GM23338 (cell line): ENCODE data around the gene SUSD3. TPM values are rescaled to one million over a fixed set of nuclear protein-coding genes. Genes with fewer than 3 reads are reported as not detected.

ENCODE experiments used
- ATAC-seq: fragments of 200-7000 bp; cut with Tn5 transposase; 3 replicates; pipeline ENCODE4 v1.9.1; 2020
- DNase-seq: peaks from one replicate; pipeline ENCODE4 v3.0.0-alpha.2; 2015; ENCODE audit warnings: low spot score
- H2AFZ ChIP-seq: fragments of 200-600 bp; sonication (generic); 2 replicates; pipeline ENCODE4 v1.8.0; 2016; ENCODE audit warnings: antibody characterized with exemption, mild to moderate bottlenecking, moderate library complexity
- H3F3A ChIP-seq: fragments of 200-600 bp; sonication (generic); replicated peaks from 2 replicates; pipeline ENCODE4 v1.8.0; 2017; ENCODE audit warnings: antibody characterized with exemption, mixed run types, low read depth
- H3K27ac ChIP-seq: fragments of 200-600 bp; sonication (generic); 2 replicates; pipeline ENCODE4 v1.6.1; 2016; ENCODE audit warnings: low read depth
- H3K27me3 ChIP-seq: fragments of 200-600 bp; sonication (generic); 2 replicates; pipeline ENCODE4 v1.8.0; 2016; ENCODE audit warnings: mild to moderate bottlenecking, mixed run types, moderate library complexity; ENCODE audit not compliant: insufficient read depth
- H3K36me3 ChIP-seq: fragments of 200-600 bp; sonication (generic); 2 replicates; pipeline ENCODE4 v1.8.0; 2016; ENCODE audit warnings: mild to moderate bottlenecking; ENCODE audit not compliant: insufficient read depth
- H3K4me1 ChIP-seq: fragments of 200-600 bp; sonication (generic); 2 replicates; pipeline ENCODE4 v1.8.0; 2016; ENCODE audit warnings: mild to moderate bottlenecking, moderate library complexity; ENCODE audit not compliant: insufficient read depth
- H3K4me2 ChIP-seq: fragments of 200-600 bp; sonication (generic); 2 replicates; pipeline ENCODE4 v1.7.1; 2017; ENCODE audit warnings: mixed run types
- H3K4me3 ChIP-seq: fragments of 200-600 bp; sonication (generic); 2 replicates; pipeline ENCODE4 v1.6.1; 2016; ENCODE audit warnings: mixed run types
- H3K79me2 ChIP-seq: fragments of 200-600 bp; sonication (generic); replicated peaks from 2 replicates; pipeline ENCODE4 v1.8.0; 2017; ENCODE audit warnings: mild to moderate bottlenecking; ENCODE audit not compliant: insufficient read depth
- H3K9me2 ChIP-seq: fragments of 200-600 bp; sonication (generic); 2 replicates; pipeline ENCODE4 v1.8.0; 2017; ENCODE audit not compliant: insufficient read depth
- H4K20me1 ChIP-seq: fragments of 200-600 bp; sonication (generic); replicated peaks from 2 replicates; pipeline ENCODE4 v1.8.0; 2017; ENCODE audit warnings: mild to moderate bottlenecking; ENCODE audit not compliant: insufficient read depth
- H3K27ac Mint-ChIP-seq: 2 replicates; pipeline ENCODE4 v1.8.0; 2020; ENCODE audit warnings: inconsistent platforms, mild to moderate bottlenecking, moderate library complexity, mixed read lengths
- H3K27me3 Mint-ChIP-seq: 3 replicates; pipeline ENCODE4 v1.8.0; 2022; ENCODE audit warnings: low read depth, mild to moderate bottlenecking, moderate library complexity, mixed read lengths, inconsistent platforms; ENCODE audit not compliant: insufficient read depth, poor library complexity
- H3K36me3 Mint-ChIP-seq: 3 replicates; pipeline ENCODE4 v1.8.0; 2021; ENCODE audit warnings: low read depth, mild to moderate bottlenecking, inconsistent platforms, moderate library complexity, mixed read lengths
- H3K4me1 Mint-ChIP-seq: 3 replicates; pipeline ENCODE4 v1.8.0; 2020; ENCODE audit warnings: mild to moderate bottlenecking, inconsistent platforms, mixed read lengths
- H3K4me3 Mint-ChIP-seq: 3 replicates; pipeline ENCODE4 v1.8.0; 2021; ENCODE audit warnings: moderate library complexity, mild to moderate bottlenecking, inconsistent platforms, mixed read lengths
- H3K9me3 Mint-ChIP-seq: 3 replicates; pipeline ENCODE4 v1.8.0; 2020; ENCODE audit warnings: moderate library complexity, mild to moderate bottlenecking, inconsistent platforms, mixed read lengths
- EZH2 ChIP-seq: fragments of 200-600 bp; sonication (generic); IDR thresholded peaks from one replicate; pipeline ENCODE4 v1.8.0; 2017; ENCODE audit warnings: antibody characterized with exemption, mild to moderate bottlenecking, low read depth; ENCODE audit not compliant: unreplicated experiment
- JUNB ChIP-seq: IDR thresholded peaks from one replicate; pipeline ENCODE4 v1.6.1; 2016; ENCODE audit warnings: antibody characterized with exemption; ENCODE audit not compliant: unreplicated experiment
- STAT1 ChIP-seq: IDR thresholded peaks from one replicate; pipeline ENCODE4 v1.6.1; 2016; ENCODE audit warnings: antibody characterized with exemption; ENCODE audit not compliant: unreplicated experiment
- ZNF114 ChIP-seq: fragments of 250-450 bp; sonication (Bioruptor Pico); IDR thresholded peaks from 2 replicates; pipeline ENCODE4 v1.5.0; 2020; ENCODE audit warnings: mild to moderate bottlenecking, moderate library complexity
- ZNF331 ChIP-seq: fragments of 250-450 bp; sonication (Bioruptor Pico); IDR thresholded peaks from 2 replicates; pipeline ENCODE4 v1.5.0; 2020; ENCODE audit warnings: low read depth, mild to moderate bottlenecking, moderate library complexity
- polyA plus RNA-seq: library from polyadenylated mRNA; unstranded; fragments of >200 nt; fragmentation: Nextera tagmentation; extraction: Ambion mirVana; gene quantifications from 2 replicates; pipeline ENCODE4 v1.2.1, GENCODE V29; 2016
- total RNA-seq: library from RNA; depleted of rRNA; stranded (reverse); fragments of >200 nt; shearing (Covaris generic); gene quantifications from 2 replicates; pipeline ENCODE4 v1.2.3, GENCODE V29; 2014
- TF ChIP-seq, protein P1 (sequence below): fragments of 250-450 bp; sonication (Bioruptor Pico); IDR thresholded peaks from 2 replicates; pipeline ENCODE4 v1.5.0; 2020; ENCODE audit warnings: mild to moderate bottlenecking, moderate library complexity
- TF ChIP-seq, protein P2 (sequence below): IDR thresholded peaks from one replicate; pipeline ENCODE4 v1.6.1; 2018; ENCODE audit warnings: antibody characterized with exemption; ENCODE audit not compliant: unreplicated experiment
- TF ChIP-seq, protein P3 (sequence below): IDR thresholded peaks from 2 replicates; pipeline ENCODE4 v1.6.1; 2016; ENCODE audit warnings: antibody characterized with exemption

The SUSD3 gene
- total and polyA plus RNA-seq, 2 experiments from 2014 or later, result 6.9 to 20.1 TPM

DNA sequence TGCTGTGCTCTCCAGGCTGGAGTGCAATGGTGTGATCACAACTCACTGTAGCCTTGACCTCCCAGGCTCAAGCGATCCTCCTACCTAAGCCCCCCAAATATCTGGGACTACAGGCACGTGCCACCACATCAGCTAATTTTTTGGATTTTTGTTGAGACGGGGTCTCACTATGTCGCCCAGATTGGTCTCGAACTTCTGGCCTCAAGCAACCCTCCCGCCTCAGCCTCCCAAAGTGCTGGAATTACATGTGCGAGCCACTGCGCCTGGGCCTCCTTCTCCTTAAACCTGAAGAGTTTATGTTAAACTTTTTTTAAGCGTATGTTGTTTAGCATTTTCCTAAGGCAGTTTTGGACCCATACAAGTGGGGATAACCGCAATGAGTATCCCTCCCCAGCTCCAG, 30.8 kb upstream of the SUSD3 start:
- Histone ChIP-seq H3K27ac (no peak overlapping the region), H4K20me1 (no peaks in the 10 kb centered on the region), H3K4me2 (no peak overlapping the region), H3K4me1 (peaks cover 7% of the 10 kb centered on the region; the same call in 1 of the 2 replicates), H2AFZ (no peak overlapping the region), H3K4me3 (no peak overlapping the region), H3K79me2 (no peaks in the 10 kb centered on the region), H3F3A (no peaks in the 10 kb centered on the region), H3K9me2 (no peaks in the 10 kb centered on the region), H3K36me3 (no peaks in the 10 kb centered on the region), H3K27me3 (no peaks in the 10 kb centered on the region)
- H3K27ac Mint-ChIP-seq, result no peak overlapping the region
- H3K9me3 Mint-ChIP-seq, result no peaks in the 10 kb centered on the region
- H3K4me1 Mint-ChIP-seq, result peaks cover 9% of the 10 kb centered on the region
- ATAC-seq (no peak), DNase-seq (no peak)
- TF ChIP-seq JUNB, result no peak
- TF ChIP-seq, protein P1, sequence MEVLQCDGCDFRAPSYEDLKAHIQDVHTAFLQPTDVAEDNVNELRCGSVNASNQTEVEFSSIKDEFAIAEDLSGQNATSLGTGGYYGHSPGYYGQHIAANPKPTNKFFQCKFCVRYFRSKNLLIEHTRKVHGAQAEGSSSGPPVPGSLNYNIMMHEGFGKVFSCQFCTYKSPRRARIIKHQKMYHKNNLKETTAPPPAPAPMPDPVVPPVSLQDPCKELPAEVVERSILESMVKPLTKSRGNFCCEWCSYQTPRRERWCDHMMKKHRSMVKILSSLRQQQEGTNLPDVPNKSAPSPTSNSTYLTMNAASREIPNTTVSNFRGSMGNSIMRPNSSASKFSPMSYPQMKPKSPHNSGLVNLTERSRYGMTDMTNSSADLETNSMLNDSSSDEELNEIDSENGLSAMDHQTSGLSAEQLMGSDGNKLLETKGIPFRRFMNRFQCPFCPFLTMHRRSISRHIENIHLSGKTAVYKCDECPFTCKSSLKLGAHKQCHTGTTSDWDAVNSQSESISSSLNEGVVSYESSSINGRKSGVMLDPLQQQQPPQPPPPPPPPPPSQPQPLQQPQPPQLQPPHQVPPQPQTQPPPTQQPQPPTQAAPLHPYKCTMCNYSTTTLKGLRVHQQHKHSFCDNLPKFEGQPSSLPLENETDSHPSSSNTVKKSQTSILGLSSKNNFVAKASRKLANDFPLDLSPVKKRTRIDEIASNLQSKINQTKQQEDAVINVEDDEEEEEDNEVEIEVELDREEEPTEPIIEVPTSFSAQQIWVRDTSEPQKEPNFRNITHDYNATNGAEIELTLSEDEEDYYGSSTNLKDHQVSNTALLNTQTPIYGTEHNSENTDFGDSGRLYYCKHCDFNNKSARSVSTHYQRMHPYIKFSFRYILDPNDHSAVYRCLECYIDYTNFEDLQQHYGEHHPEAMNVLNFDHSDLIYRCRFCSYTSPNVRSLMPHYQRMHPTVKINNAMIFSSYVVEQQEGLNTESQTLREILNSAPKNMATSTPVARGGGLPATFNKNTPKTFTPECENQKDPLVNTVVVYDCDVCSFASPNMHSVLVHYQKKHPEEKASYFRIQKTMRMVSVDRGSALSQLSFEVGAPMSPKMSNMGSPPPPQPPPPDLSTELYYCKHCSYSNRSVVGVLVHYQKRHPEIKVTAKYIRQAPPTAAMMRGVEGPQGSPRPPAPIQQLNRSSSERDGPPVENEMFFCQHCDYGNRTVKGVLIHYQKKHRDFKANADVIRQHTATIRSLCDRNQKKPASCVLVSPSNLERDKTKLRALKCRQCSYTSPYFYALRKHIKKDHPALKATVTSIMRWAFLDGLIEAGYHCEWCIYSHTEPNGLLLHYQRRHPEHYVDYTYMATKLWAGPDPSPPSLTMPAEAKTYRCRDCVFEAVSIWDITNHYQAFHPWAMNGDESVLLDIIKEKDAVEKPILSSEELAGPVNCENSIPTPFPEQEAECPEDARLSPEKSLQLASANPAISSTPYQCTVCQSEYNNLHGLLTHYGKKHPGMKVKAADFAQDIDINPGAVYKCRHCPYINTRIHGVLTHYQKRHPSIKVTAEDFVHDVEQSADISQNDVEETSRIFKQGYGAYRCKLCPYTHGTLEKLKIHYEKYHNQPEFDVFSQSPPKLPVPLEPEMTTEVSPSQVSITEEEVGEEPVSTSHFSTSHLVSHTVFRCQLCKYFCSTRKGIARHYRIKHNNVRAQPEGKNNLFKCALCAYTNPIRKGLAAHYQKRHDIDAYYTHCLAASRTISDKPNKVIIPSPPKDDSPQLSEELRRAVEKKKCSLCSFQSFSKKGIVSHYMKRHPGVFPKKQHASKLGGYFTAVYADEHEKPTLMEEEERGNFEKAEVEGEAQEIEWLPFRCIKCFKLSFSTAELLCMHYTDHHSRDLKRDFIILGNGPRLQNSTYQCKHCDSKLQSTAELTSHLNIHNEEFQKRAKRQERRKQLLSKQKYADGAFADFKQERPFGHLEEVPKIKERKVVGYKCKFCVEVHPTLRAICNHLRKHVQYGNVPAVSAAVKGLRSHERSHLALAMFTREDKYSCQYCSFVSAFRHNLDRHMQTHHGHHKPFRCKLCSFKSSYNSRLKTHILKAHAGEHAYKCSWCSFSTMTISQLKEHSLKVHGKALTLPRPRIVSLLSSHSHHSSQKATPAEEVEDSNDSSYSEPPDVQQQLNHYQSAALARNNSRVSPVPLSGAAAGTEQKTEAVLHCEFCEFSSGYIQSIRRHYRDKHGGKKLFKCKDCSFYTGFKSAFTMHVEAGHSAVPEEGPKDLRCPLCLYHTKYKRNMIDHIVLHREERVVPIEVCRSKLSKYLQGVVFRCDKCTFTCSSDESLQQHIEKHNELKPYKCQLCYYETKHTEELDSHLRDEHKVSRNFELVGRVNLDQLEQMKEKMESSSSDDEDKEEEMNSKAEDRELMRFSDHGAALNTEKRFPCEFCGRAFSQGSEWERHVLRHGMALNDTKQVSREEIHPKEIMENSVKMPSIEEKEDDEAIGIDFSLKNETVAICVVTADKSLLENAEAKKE (CRISPR knock-in tag), result no peak
- no peak for TF ChIP-seq ZNF114
- TF ChIP-seq, protein P2, sequence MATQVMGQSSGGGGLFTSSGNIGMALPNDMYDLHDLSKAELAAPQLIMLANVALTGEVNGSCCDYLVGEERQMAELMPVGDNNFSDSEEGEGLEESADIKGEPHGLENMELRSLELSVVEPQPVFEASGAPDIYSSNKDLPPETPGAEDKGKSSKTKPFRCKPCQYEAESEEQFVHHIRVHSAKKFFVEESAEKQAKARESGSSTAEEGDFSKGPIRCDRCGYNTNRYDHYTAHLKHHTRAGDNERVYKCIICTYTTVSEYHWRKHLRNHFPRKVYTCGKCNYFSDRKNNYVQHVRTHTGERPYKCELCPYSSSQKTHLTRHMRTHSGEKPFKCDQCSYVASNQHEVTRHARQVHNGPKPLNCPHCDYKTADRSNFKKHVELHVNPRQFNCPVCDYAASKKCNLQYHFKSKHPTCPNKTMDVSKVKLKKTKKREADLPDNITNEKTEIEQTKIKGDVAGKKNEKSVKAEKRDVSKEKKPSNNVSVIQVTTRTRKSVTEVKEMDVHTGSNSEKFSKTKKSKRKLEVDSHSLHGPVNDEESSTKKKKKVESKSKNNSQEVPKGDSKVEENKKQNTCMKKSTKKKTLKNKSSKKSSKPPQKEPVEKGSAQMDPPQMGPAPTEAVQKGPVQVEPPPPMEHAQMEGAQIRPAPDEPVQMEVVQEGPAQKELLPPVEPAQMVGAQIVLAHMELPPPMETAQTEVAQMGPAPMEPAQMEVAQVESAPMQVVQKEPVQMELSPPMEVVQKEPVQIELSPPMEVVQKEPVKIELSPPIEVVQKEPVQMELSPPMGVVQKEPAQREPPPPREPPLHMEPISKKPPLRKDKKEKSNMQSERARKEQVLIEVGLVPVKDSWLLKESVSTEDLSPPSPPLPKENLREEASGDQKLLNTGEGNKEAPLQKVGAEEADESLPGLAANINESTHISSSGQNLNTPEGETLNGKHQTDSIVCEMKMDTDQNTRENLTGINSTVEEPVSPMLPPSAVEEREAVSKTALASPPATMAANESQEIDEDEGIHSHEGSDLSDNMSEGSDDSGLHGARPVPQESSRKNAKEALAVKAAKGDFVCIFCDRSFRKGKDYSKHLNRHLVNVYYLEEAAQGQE, result no peak
- no peak for TF ChIP-seq EZH2
- TF ChIP-seq, protein P3, sequence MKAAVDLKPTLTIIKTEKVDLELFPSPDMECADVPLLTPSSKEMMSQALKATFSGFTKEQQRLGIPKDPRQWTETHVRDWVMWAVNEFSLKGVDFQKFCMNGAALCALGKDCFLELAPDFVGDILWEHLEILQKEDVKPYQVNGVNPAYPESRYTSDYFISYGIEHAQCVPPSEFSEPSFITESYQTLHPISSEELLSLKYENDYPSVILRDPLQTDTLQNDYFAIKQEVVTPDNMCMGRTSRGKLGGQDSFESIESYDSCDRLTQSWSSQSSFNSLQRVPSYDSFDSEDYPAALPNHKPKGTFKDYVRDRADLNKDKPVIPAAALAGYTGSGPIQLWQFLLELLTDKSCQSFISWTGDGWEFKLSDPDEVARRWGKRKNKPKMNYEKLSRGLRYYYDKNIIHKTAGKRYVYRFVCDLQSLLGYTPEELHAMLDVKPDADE, result no peak
- TF ChIP-seq STAT1, result no peak
- no peak for TF ChIP-seq ZNF331 (CRISPR knock-in tag)
- peaks cover 6% of the 10 kb centered on the region for H3K27me3 Mint-ChIP-seq
- no peaks in the 10 kb centered on the region for H3K36me3 Mint-ChIP-seq
- no peak overlapping the region for H3K4me3 Mint-ChIP-seq
